ENCODE measurements around the gene PKHD1.

GRCh38 chr6:51854347-51854746, 233.1 kb downstream of the PKHD1 start:
- TF ChIP-seq POLR2A (IDR thresholded peaks at IDR 0.05): no peak
- no peak for TF ChIP-seq CTCF (IDR thresholded peaks at IDR 0.05)
